HepG2 (cell line): Measurements from ENCODE around the gene SLC29A1. TPM values are rescaled to one million over a fixed set of nuclear protein-coding genes. Genes with fewer than 3 reads are reported as not detected.

Experiments used
- GABPB1 ChIP-seq: IDR thresholded peaks from 2 replicates; pipeline ENCODE4 v1.6.1; 2016; ENCODE audit warnings: mild to moderate bottlenecking, missing genetic modification reagents, moderate library complexity, missing compliant biosample characterization
- HNRNPUL1 ChIP-seq: fragments of 200-400 bp; formaldehyde crosslinking; IDR thresholded peaks from 2 replicates; pipeline ENCODE4 v1.6.1; 2017; ENCODE audit warnings: low read depth, mild to moderate bottlenecking, low read length, moderate library complexity
- ISL2 ChIP-seq: sonication (generic); formaldehyde crosslinking; IDR thresholded peaks from 2 replicates; pipeline ENCODE4 v1.5.0; 2020; ENCODE audit warnings: missing genetic modification reagents
- KAT8 ChIP-seq: IDR thresholded peaks from 2 replicates; pipeline ENCODE4 v1.6.1; 2016; ENCODE audit warnings: missing genetic modification reagents, missing compliant biosample characterization
- MLLT10 ChIP-seq: sonication (generic); formaldehyde crosslinking; IDR thresholded peaks from 2 replicates; pipeline ENCODE4 v1.4.0; 2020; ENCODE audit warnings: missing genetic modification reagents
- TEAD2 ChIP-seq: sonication (generic); formaldehyde crosslinking; IDR thresholded peaks from 2 replicates; pipeline ENCODE4 v1.9.0; 2021; ENCODE audit warnings: missing genetic modification reagents
- ZFP36 ChIP-seq: fragments of 150-350 bp; IDR thresholded peaks from 2 replicates; pipeline ENCODE4 v1.6.1; 2018; ENCODE audit warnings: borderline replicate concordance, low read length, low read depth; ENCODE audit not compliant: partially characterized antibody
- ZNF296 ChIP-seq: sonication (generic); formaldehyde crosslinking; conservative IDR thresholded peaks from 2 replicates; pipeline ENCODE4 v1.5.0; 2020; ENCODE audit warnings: mild to moderate bottlenecking, missing genetic modification reagents
- ZNF430 ChIP-seq: sonication (generic); formaldehyde crosslinking; IDR thresholded peaks from 2 replicates; pipeline ENCODE4 v1.9.0; 2021; ENCODE audit warnings: mild to moderate bottlenecking, missing genetic modification reagents
- ZNF616 ChIP-seq: sonication (generic); formaldehyde crosslinking; IDR thresholded peaks from 2 replicates; pipeline ENCODE4 v1.5.0; 2020; ENCODE audit warnings: low read depth, mild to moderate bottlenecking, missing genetic modification reagents
- ZSCAN21 ChIP-seq: sonication (generic); formaldehyde crosslinking; IDR thresholded peaks from 2 replicates; pipeline ENCODE4 v1.8.0; 2022; ENCODE audit warnings: mild to moderate bottlenecking, missing genetic modification reagents, moderate library complexity, borderline replicate concordance
- polyA plus RNA-seq, 8 experiments: library from polyadenylated mRNA; depleted of rRNA in 3 of 8; stranded (reverse) in 7 of 8; unstranded in 1 of 8; fragments of >200 nt; fragmentation: Illumina TruSeq in 4 of 8; extraction: Trizol in 4 of 8; gene quantifications; 2 replicates each; pipeline versions ENCODE4 v1.2.1 to v1.2.3, GENCODE V29; 2011 to 2016; ENCODE audit warnings: low read depth in 4 of 8, missing spikeins in 1 of 8, mixed read lengths in 1 of 8; ENCODE audit not compliant: insufficient read depth in 1 of 8
- total RNA-seq, 5 experiments: library from RNA; depleted of rRNA; stranded (reverse); fragments of >200 nt; fragmentation: Illumina TruSeq; extraction: Trizol; gene quantifications; 2 replicates each; pipeline ENCODE4 v1.2.3, GENCODE V29; 2016; ENCODE audit warnings: low read depth in 1 of 5
- TF ChIP-seq, protein P1 (sequence below): sonication (generic); formaldehyde crosslinking; IDR thresholded peaks from 2 replicates; pipeline ENCODE4 v1.4.0; 2020; ENCODE audit warnings: missing genetic modification reagents
- TF ChIP-seq, protein P2 (sequence below): sonication (generic); formaldehyde crosslinking; conservative IDR thresholded peaks from 2 replicates; pipeline ENCODE4 v1.8.1; 2023; ENCODE audit warnings: missing genetic modification reagents
- TF ChIP-seq, protein P3 (sequence below): sonication (generic); formaldehyde crosslinking; IDR thresholded peaks from 2 replicates; pipeline ENCODE4; 2020; ENCODE audit warnings: missing genetic modification reagents, mild to moderate bottlenecking, borderline replicate concordance
- TF ChIP-seq, protein P4 (sequence below): sonication (generic); formaldehyde crosslinking; IDR thresholded peaks from 2 replicates; pipeline ENCODE4 v1.4.0; 2020; ENCODE audit warnings: mild to moderate bottlenecking, missing genetic modification reagents
- TF ChIP-seq, protein P5 (sequence below): sonication (generic); formaldehyde crosslinking; IDR thresholded peaks from 2 replicates; pipeline ENCODE4 v1.4.0; 2020; ENCODE audit warnings: missing genetic modification reagents, low read depth, mild to moderate bottlenecking, borderline replicate concordance
- TF ChIP-seq, protein P6 (sequence below): sonication (generic); formaldehyde crosslinking; IDR thresholded peaks from 2 replicates; pipeline ENCODE4 v1.4.0; 2020; ENCODE audit warnings: missing genetic modification reagents

Gene SLC29A1
- total and polyA plus RNA-seq, 2 of the 13 experiments (the other 11 are each of a cell fraction or from before 2014, with no cell fraction given), result 43.2 to 106 TPM

DNA sequence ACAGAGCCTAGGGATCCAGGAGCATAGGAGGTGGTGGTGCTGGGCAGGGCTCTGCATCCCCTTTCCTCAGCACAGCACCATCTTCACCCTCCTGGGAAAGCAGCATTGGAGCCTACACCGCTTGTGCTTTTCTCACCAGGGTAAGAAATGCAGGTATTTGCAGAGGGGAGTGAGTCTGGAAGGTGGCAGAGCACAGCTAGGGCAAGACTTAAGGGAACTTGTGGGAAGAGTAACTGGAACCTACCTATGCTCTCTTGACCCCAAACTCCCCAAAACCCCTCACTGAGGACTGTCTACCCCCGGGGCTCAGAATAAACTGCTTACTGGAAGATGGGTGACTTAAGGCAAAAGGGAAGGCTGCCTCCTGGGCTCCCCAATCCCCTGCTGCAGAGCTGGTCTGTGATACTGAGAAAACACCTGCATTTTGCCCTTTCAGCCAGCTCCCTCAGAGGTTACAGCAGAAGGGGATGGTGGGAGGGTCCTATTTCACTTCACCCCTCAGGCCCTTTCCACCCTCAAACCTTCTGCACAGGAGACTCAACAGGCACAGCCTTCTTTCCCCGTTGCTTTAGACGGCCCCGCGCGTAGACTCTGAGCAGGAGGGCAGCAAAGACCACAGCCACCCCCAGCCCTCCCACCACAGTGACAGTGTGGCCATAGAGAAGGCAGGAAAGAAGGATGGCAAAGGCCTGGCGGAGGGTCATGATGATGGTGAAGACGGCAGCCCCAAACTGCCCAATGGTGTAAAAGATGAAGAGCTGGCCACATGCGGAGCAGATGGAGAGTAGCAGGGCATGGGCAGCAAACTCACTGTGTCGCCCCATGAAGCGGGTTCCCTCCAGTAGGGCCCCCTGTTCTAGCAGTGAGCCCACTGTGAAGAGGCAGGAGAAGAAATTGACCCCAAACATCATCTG is 31.1 kb downstream of the SLC29A1 start (continued):
- TF ChIP-seq, protein P1, sequence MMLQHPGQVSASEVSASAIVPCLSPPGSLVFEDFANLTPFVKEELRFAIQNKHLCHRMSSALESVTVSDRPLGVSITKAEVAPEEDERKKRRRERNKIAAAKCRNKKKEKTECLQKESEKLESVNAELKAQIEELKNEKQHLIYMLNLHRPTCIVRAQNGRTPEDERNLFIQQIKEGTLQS, result peak; percentile 9; the same call in 1 of the 2 replicates
- TF ChIP-seq, protein P2, sequence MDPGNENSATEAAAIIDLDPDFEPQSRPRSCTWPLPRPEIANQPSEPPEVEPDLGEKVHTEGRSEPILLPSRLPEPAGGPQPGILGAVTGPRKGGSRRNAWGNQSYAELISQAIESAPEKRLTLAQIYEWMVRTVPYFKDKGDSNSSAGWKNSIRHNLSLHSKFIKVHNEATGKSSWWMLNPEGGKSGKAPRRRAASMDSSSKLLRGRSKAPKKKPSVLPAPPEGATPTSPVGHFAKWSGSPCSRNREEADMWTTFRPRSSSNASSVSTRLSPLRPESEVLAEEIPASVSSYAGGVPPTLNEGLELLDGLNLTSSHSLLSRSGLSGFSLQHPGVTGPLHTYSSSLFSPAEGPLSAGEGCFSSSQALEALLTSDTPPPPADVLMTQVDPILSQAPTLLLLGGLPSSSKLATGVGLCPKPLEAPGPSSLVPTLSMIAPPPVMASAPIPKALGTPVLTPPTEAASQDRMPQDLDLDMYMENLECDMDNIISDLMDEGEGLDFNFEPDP, result no peak
- TF ChIP-seq ZFP36 (no peak), ZSCAN21 (CRISPR knock-in tag) (no peak), KAT8 (CRISPR knock-in tag) (no peak), ISL2 (CRISPR knock-in tag) (0 out of 2 replicates have a peak, but pooled peaks have one; percentile 14), ZNF430 (peak; percentile 29; the same call in 1 of the 2 replicates), GABPB1 (CRISPR knock-in tag) (peak; percentile 27), TEAD2 (CRISPR knock-in tag) (no peak), ZNF296 (CRISPR knock-in tag) (no peak), MLLT10 (CRISPR knock-in tag) (no peak), HNRNPUL1 (no peak), ZNF616 (CRISPR knock-in tag) (no peak)
- TF ChIP-seq, protein P3, sequence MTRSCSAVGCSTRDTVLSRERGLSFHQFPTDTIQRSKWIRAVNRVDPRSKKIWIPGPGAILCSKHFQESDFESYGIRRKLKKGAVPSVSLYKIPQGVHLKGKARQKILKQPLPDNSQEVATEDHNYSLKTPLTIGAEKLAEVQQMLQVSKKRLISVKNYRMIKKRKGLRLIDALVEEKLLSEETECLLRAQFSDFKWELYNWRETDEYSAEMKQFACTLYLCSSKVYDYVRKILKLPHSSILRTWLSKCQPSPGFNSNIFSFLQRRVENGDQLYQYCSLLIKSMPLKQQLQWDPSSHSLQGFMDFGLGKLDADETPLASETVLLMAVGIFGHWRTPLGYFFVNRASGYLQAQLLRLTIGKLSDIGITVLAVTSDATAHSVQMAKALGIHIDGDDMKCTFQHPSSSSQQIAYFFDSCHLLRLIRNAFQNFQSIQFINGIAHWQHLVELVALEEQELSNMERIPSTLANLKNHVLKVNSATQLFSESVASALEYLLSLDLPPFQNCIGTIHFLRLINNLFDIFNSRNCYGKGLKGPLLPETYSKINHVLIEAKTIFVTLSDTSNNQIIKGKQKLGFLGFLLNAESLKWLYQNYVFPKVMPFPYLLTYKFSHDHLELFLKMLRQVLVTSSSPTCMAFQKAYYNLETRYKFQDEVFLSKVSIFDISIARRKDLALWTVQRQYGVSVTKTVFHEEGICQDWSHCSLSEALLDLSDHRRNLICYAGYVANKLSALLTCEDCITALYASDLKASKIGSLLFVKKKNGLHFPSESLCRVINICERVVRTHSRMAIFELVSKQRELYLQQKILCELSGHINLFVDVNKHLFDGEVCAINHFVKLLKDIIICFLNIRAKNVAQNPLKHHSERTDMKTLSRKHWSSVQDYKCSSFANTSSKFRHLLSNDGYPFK (CRISPR knock-in tag), result no peak
- TF ChIP-seq, protein P4, sequence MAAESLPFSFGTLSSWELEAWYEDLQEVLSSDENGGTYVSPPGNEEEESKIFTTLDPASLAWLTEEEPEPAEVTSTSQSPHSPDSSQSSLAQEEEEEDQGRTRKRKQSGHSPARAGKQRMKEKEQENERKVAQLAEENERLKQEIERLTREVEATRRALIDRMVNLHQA (CRISPR knock-in tag), result no peak
- TF ChIP-seq, protein P5, sequence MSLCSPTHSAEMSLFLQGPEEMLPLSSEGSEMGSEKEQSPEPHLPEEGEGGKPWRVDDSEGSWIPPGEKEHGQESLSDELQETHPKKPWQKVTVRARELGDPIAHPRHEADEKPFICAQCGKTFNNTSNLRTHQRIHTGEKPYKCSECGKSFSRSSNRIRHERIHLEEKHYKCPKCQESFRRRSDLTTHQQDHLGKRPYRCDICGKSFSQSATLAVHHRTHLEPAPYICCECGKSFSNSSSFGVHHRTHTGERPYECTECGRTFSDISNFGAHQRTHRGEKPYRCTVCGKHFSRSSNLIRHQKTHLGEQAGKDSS (CRISPR knock-in tag), result no peak
- TF ChIP-seq, protein P6, sequence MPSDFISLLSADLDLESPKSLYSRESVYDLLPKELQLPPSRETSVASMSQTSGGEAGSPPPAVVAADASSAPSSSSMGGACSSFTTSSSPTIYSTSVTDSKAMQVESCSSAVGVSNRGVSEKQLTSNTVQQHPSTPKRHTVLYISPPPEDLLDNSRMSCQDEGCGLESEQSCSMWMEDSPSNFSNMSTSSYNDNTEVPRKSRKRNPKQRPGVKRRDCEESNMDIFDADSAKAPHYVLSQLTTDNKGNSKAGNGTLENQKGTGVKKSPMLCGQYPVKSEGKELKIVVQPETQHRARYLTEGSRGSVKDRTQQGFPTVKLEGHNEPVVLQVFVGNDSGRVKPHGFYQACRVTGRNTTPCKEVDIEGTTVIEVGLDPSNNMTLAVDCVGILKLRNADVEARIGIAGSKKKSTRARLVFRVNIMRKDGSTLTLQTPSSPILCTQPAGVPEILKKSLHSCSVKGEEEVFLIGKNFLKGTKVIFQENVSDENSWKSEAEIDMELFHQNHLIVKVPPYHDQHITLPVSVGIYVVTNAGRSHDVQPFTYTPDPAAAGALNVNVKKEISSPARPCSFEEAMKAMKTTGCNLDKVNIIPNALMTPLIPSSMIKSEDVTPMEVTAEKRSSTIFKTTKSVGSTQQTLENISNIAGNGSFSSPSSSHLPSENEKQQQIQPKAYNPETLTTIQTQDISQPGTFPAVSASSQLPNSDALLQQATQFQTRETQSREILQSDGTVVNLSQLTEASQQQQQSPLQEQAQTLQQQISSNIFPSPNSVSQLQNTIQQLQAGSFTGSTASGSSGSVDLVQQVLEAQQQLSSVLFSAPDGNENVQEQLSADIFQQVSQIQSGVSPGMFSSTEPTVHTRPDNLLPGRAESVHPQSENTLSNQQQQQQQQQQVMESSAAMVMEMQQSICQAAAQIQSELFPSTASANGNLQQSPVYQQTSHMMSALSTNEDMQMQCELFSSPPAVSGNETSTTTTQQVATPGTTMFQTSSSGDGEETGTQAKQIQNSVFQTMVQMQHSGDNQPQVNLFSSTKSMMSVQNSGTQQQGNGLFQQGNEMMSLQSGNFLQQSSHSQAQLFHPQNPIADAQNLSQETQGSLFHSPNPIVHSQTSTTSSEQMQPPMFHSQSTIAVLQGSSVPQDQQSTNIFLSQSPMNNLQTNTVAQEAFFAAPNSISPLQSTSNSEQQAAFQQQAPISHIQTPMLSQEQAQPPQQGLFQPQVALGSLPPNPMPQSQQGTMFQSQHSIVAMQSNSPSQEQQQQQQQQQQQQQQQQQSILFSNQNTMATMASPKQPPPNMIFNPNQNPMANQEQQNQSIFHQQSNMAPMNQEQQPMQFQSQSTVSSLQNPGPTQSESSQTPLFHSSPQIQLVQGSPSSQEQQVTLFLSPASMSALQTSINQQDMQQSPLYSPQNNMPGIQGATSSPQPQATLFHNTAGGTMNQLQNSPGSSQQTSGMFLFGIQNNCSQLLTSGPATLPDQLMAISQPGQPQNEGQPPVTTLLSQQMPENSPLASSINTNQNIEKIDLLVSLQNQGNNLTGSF, result no peak
